GM19193 (cell line): ENCODE results near the gene SLC25A13.

Experiments
- POLR2A ChIP-seq: IDR thresholded peaks from 4 replicates; pipeline ENCODE4 v1.6.1; 2011; ENCODE audit not compliant: insufficient read depth, insufficient read length; ENCODE audit errors: extremely low read depth

Gene SLC25A13

GRCh38 chr7:96182424-96183158 is 139.3 kb downstream of the SLC25A13 start:
- TF ChIP-seq POLR2A: no peak

DNA sequence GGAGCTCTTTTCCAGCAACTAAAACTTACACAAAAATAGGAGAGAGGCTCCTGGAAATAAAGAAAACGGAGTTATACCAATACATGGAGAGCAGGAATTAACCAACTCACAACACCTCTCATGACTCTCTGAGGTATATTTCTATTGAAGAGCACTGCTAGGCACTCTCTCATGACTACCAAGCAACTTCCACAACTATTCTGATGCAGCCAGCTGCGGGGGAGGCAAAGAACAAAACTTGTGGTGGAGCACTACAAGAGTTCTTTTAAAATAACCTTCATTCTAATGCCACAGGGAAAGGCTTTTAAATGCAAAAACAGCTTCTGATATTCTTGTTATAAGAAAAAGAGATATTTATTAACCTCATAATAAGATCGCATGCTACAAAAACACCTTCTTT is 140.7 kb downstream of the SLC25A13 start:
- no peak for TF ChIP-seq POLR2A

DNA sequence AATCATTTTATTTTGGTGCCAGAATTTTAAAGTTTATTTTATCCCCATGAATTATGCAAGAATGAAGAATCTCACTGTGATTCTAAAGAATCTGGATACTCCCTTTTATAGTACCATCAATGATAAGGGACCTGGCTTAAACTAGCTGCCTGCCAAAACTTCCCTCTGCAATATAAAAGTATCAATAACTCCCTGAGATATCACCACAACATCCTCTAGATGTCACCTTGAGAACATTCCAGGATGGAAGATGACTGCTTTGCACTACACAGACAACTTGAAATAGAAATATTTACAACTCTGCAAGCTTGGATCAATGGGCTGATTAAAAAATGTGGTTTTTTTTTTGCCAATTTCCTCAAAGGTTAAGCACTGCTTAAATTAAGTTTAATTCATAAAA is 142.1 kb downstream of the SLC25A13 start:
- TF ChIP-seq POLR2A: no peak

DNA sequence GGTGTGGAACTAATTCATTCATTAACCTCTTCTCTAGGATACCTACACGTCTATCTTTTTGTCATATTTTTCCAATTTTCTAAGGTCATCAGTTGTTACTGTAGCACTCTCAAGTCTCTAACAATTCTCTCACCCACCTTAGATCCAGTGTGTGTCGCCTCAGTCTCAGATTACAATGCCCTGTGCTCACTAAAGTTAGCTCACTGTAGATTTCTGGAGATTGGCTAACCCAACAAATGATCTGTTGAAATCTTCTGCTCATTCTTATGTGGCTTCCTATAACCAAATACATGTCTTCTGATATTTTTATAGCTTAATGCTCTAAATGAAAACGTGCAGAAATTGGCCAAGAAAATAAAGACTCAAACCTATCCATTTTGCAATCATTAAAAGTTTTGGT is 142.6 kb downstream of the SLC25A13 start:
- no peak for TF ChIP-seq POLR2A

GRCh38 chr7:96178581-96178980 is 143.3 kb downstream of the SLC25A13 start:
- TF ChIP-seq POLR2A: no peak

DNA sequence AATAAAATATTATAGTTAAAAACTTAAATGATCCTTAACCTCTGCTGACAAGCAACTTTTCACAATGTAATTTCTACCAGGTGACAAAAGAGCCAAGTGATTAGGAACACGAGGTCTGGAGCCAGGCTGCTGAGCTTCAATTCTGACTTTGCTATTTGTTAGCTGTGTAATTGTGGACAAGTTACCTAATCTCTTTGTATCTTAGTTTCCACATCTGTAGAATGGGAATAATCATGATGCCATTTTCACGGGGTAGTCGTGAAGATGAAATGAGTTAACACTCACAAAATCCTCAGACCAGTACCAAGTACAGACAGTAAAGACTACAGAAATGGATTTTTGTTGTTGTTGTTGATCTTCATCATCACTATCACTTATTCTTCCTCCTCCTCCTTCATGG is 144.5 kb downstream of the SLC25A13 start:
- no peak for TF ChIP-seq POLR2A

DNA sequence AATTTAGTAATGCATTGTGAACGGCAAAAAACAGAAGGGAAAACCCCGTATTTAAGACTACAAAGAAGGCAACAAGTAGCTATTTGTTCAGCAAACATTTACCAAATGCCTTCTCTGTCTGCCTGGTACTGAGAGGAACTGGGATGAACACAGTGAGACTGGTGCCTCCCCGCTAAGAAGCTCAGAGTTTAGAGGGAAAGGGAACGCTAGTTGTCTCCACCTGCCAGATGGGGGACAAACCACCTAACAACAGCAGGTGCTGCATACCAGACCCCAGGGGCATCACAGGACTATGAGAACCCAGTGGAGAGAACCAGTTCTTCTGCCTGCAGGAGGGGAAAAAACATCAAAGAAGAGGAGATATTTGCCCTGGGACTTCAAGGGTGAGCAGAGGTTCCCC is 147.1 kb downstream of the SLC25A13 start:
- TF ChIP-seq POLR2A: no peak

DNA sequence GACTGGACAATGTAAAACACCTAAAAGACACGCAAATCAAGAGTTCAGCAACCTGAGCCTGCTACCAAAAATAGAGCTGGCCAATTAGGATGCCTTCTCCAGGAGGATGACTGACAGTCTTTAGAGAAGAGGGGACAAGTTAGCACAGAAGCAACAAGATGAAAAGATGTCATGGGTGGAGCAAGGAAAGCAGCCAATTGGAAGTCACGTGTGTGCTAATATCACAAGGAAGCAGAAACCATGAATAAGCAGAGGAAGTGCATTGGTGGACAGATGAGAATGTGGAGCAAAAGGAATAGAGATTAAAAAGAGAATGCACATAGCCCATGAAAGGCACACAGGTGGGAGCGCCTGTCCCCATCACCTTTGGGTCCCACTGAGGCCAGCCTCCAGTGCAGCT is 148.1 kb downstream of the SLC25A13 start:
- no peak for TF ChIP-seq POLR2A

DNA sequence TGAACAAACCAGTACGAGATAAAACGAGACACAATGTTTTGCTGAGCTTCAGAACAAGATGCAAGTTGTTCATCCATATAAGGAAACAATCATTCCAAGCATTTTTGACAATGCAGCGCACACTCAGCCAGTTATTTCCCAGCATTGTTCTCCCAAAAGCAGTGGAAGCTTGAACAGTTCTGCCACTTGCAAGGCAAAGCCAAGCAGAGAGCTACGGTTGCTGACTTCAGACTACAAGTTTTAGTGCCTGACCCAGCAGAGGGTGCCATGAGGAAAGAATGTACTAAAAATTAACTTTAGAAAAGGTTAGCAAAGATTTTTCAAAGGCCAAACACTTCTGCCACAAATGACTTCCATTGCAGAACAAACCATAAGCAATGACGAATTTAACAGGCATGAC is 152.5 kb downstream of the SLC25A13 start:
- TF ChIP-seq POLR2A: no peak

DNA sequence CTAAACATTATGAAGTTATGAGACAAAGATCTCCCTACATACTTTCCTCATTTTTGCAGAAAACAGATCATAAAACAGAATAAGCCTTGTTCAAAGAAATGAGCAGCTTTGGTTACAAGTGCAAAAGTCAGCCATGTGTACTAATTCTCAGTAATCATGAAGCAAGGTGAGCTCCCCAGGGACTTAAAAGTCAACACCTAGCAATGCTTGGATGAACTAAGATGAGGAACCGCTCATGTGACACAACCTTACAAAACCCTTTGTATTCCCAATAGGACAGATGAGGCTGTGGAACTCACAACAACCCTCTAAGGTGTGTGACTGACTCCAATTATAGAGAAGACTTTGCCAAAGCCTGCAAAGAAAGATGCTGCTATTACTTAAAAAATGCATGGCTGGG is 154.5 kb downstream of the SLC25A13 start:
- TF ChIP-seq POLR2A: no peak

- TF ChIP-seq POLR2A: no peak
Measured at GRCh38 chr7:96161897-96162296, 160.0 kb downstream of the SLC25A13 start.

DNA sequence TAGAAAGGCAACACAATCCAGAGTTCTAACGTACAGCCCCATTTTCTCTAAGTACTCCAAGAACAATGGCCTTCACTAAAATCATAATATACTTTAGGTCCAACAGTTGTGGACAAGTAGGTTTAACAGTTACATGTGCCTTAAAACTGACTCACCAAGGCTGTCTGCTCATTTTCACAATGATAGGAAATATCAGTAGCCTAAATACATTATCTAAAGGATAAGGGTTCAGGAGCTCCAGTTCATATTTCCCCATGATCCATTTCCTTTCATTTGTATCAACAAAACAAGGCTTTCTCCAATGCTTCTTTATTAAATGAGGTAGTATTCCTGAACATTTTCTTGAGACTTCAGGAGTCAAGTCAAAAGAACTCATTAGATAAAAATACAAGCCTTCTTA is 164.0 kb downstream of the SLC25A13 start:
- no peak for TF ChIP-seq POLR2A

GRCh38 chr7:96152706-96153105 is 169.2 kb downstream of the SLC25A13 start:
- no peak for TF ChIP-seq POLR2A

- no peak for TF ChIP-seq POLR2A
Measured at GRCh38 chr7:96151889-96152288, 170.0 kb downstream of the SLC25A13 start.

DNA sequence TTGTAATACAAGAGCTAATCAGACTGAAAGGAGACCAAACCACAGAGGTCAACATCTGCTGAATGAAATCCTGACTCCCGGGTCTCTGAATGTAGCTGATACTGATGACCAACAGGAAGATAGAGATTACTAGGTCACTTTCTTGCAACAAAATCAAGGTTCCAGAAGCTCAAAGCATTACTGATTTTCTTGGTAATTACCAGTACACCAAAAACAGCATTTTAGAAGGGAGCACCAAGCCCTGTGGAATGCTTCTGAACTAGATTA is 177.7 kb downstream of the SLC25A13 start:
- TF ChIP-seq POLR2A: no peak

GRCh38 chr7:96143495-96144259 is 178.2 kb downstream of the SLC25A13 start:
- no peak for TF ChIP-seq POLR2A
